Right lobe of liver (tissue), 6 donors: ENCODE results near the gene TAS2R13. TPM values are rescaled to one million over a fixed set of nuclear protein-coding genes. Genes with fewer than 3 reads are reported as not detected.

Experiments
- ATAC-seq, 4 donors: fragments of 200-7000 bp; cut with Tn5 transposase; one replicate each; pipeline ENCODE4 v1.9.1; 2020; ENCODE audit warnings: mild to moderate bottlenecking in 4 of 4, moderate library complexity in 4 of 4
- DNase-seq, 3 donors: peaks; one replicate each; pipeline ENCODE4 v3.0.0-alpha.2; 2020
- H3K27ac ChIP-seq, 3 donors: fragments of 200-600 bp; one replicate each; pipeline ENCODE4 v1.8.0; 2022
- H3K27me3 ChIP-seq, 2 donors: fragments of 200-600 bp; one replicate each; pipeline ENCODE4 v1.8.0; 2022
- H3K36me3 ChIP-seq, 4 donors: fragments of 200-600 bp; sonication (generic) in 1 of 4; one replicate each; pipeline versions ENCODE4 v1.5.1 to v1.8.0; 2017 to 2022; ENCODE audit warnings: control low read depth in 1 of 4
- H3K4me1 ChIP-seq, 4 donors: fragments of 200-600 bp; sonication (generic) in 1 of 4; one replicate each; pipeline versions ENCODE4 v1.5.1 to v1.8.0; 2017 to 2022; ENCODE audit warnings: control low read depth in 1 of 4
- H3K4me3 ChIP-seq, 3 donors: fragments of 200-600 bp; one replicate each; pipeline ENCODE4 v1.8.0; 2022
- H3K9me3 ChIP-seq, 4 donors: fragments of 200-600 bp; sonication (generic) in 1 of 4; one replicate each; pipeline versions ENCODE4 v1.5.1 to v1.8.0; 2017 to 2022; ENCODE audit warnings: control low read depth in 1 of 4
- POLR2A ChIP-seq: fragments of 450-650 bp; IDR thresholded peaks from one replicate; pipeline ENCODE4 v1.6.1; 2017; ENCODE audit warnings: antibody characterized with exemption, mild to moderate bottlenecking
- WGBS: methylation state at CpG from one replicate; pipeline ENCODE4 v1.1.6; 2018; ENCODE audit warnings: low coverage, low lambda C conversion rate; ENCODE audit not compliant: insufficient coverage; ENCODE audit errors: missing lambda C conversion rate; 5-methylcytosine and 5-hydroxymethylcytosine counted together
- intact Hi-C, 2 donors: fragments of 100-400 bp; cut with DNase I; formaldehyde crosslinking; loops; one replicate each; pipeline versions ENCODE4 v1.11.2 to v1.14.1; 2022
- total RNA-seq, 6 experiments: library from RNA; depleted of rRNA in 2 of 6; stranded (reverse); fragments of >200 nt in 2 of 6; fragmentation: NEBNext Ultra II Directional in 3 of 6; extraction: Animal tissue kit (Norgen Biotek cat#: 25700) in 3 of 6; gene quantifications; one replicate each; pipeline versions ENCODE4 v1.1.0 to v1.2.4, GENCODE V29; 2016 to 2023
- TF ChIP-seq, protein P1 (sequence below), 4 donors: fragments of 200-600 bp in 3 of 4; fragments of 450-650 bp in 1 of 4; IDR thresholded peaks; one replicate each; pipeline versions ENCODE4 v1.5.1 to v1.8.0; 2016 to 2022; ENCODE audit warnings: antibody characterized with exemption in 4 of 4, mild to moderate bottlenecking in 2 of 4
- donor health status: DM: no; HTN: yes; CAD: no.
- donor health status: DM: no; HTN: no; CAD: no.
- donor health status: DM: no; HTN: no; CAD: no.
- donor health status: DM: no; HTN: yes; CAD: no.
- donor health status: DM: no; HTN: yes; CAD: no.

TAS2R13 gene
- total RNA-seq, 6 experiments from 2014 or later: 0.51 to 2.4 (median 0.81) TPM

DNA sequence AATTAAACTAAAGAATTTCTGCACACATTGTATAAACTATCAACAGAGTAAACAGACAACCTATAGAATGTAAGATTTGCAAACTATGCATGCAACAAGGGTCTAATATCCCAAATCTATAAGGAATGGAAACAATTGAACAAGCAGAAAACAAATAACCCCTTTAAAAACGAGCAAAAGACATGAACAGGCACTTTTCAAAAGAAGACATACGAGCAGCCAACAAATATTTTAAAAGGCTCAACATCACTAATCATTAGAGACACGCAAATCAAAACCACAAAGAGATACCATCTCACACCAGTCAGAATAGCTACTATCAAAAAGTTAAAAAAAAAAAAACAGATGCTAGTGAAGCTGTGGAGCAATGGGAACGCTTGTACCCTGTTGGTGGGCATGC, 4.7 kb downstream of the TAS2R13 start:
- TF ChIP-seq, protein P1, sequence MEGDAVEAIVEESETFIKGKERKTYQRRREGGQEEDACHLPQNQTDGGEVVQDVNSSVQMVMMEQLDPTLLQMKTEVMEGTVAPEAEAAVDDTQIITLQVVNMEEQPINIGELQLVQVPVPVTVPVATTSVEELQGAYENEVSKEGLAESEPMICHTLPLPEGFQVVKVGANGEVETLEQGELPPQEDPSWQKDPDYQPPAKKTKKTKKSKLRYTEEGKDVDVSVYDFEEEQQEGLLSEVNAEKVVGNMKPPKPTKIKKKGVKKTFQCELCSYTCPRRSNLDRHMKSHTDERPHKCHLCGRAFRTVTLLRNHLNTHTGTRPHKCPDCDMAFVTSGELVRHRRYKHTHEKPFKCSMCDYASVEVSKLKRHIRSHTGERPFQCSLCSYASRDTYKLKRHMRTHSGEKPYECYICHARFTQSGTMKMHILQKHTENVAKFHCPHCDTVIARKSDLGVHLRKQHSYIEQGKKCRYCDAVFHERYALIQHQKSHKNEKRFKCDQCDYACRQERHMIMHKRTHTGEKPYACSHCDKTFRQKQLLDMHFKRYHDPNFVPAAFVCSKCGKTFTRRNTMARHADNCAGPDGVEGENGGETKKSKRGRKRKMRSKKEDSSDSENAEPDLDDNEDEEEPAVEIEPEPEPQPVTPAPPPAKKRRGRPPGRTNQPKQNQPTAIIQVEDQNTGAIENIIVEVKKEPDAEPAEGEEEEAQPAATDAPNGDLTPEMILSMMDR (IDR thresholded peaks at IDR 0.05): no peak
- TF ChIP-seq POLR2A: no peak
- no peak for ATAC-seq
- WGBS: 86% methylated on average over 4 of the region's 4 CpGs

DNA sequence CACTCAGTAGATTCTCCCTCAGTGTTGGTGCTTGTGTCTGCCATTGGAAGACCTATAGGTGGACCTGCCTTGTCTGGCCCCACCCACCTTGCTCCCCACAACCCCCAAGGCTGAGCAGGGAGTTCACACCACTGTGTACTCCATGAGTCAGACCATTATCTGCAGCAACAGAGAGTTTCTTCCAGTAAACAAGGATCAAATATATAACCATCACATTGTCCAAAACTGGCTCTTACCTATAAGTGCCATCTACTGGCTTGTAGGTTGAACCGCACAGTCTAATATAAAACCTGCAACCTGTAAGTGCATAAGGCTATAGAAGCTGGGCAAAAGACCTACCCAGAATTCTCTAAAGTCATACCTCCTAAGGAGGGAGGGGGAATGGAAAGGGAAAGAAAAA, 7.9 kb downstream of the TAS2R13 start:
- H3K27me3 ChIP-seq: no peaks in the 10 kb centered on the region
- H3K36me3 ChIP-seq: no peaks in the 10 kb centered on the region
- whole genome bisulfite sequencing: 100% methylated on average over 1 of the region's 1 CpG
- no peaks in the 10 kb centered on the region for H3K4me1 ChIP-seq
- peak; percentile 33 to 63 (median 43) for ATAC-seq
- no peak overlapping the region for H3K27ac ChIP-seq
- H3K4me3 ChIP-seq: no peak overlapping the region
- H3K9me3 ChIP-seq: peaks cover 0 to 2% (median 0%) of the 10 kb centered on the region in 4 donors
- intact Hi-C loops: no loop called here
- no peak for TF ChIP-seq POLR2A
- TF ChIP-seq, protein P1 (IDR thresholded peaks at IDR 0.05): peak; percentile 21 to 33 (median 25)
- DNase-seq: no peak

More for the DNA sequence above, 4.7 kb downstream of the TAS2R13 start:
- peaks cover 0 to 2% (median 0%) of the 10 kb centered on the region in 4 donors for H3K9me3 ChIP-seq
- H3K4me1 ChIP-seq: no peaks in the 10 kb centered on the region
- no peak overlapping the region for H3K27ac ChIP-seq
- DNase-seq: no peak
- intact Hi-C loops: no loop called here
- no peaks in the 10 kb centered on the region for H3K27me3 ChIP-seq
- H3K36me3 ChIP-seq: no peaks in the 10 kb centered on the region
- no peak overlapping the region for H3K4me3 ChIP-seq

DNA sequence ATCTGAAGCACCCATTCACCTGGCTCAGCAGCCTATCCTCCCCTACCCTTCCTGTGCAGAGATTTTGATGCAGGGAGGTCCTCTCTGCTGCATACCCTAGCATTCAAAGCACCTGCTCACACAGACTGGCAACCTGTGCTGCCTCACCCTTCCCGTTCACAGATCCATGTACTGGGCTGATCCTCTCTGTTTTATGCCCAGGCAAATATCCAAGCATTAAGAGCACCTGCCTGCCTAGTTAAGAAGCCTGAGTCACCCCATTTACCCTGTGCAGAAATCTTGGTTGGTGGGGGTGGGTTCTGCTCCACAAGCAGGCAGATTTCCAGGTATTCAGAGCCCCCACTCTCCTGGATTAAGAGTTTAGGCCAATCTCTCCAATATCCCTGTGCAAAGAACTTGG, 8.4 kb downstream of the TAS2R13 start:
- ATAC-seq (no peak), DNase-seq (no peak)
- Histone ChIP-seq H3K4me3 (no peak overlapping the region), H3K27ac (no peak overlapping the region), H3K36me3 (no peaks in the 10 kb centered on the region), H3K9me3 (peaks cover 0 to 2% (median 0%) of the 10 kb centered on the region in 4 donors), H3K4me1 (no peaks in the 10 kb centered on the region), H3K27me3 (no peaks in the 10 kb centered on the region)
- intact Hi-C loops: no loop called here
- no CpG with 5 or more reads among the region's 1 CpG for WGBS
- TF ChIP-seq, protein P1 (IDR thresholded peaks at IDR 0.05): no peak
- TF ChIP-seq POLR2A: no peak

DNA sequence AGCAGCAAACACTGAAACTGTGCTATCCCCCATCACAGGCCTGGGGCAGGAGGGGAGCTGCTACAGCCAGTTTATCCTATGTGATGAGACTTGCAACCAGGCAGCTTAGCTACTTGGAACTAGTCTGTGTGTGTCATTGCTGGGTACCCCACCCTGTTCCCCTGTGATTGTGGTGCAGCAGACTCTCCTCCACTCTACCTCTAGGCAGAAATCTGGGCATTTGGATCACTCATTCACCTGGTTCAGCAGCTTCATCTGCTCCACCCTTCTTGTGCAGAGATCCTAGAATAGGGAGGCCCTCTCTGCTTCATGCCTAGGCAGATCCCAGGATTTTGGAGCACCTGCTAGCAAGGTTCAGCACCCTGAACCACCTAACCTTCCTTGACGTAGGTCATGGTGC, 8.8 kb downstream of the TAS2R13 start:
- TF ChIP-seq, protein P1 (IDR thresholded peaks at IDR 0.05): no peak
- no peak for TF ChIP-seq POLR2A
- Histone ChIP-seq H3K9me3 (peaks cover 0 to 2% (median 0%) of the 10 kb centered on the region in 4 donors), H3K27ac (no peak overlapping the region), H3K4me1 (no peaks in the 10 kb centered on the region), H3K27me3 (no peaks in the 10 kb centered on the region), H3K36me3 (no peaks in the 10 kb centered on the region), H3K4me3 (no peak overlapping the region)
- ATAC-seq: no peak
- intact Hi-C loops: no loop called here
- no peak for DNase-seq
- whole genome bisulfite sequencing: no CpG with 5 or more reads among the region's 1 CpG

DNA sequence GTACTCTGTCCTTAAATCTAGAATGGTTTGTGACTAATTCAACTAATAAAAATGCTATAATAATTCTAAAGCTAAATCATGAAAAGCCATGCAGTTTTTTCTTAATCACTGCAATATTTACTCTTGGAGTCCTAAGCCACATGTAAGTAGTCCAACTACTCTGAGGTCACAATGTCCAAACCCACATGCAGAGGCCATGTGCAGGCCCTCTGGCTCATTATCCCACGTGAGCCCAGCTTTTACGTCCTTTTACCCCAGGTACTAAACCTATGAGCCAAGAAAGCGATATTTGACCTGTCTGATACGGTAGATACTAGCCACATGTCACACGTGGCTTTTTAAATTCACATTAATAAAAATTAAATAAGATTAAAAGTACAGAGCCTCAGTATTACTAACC, 12.5 kb downstream of the TAS2R13 start:
- 43% methylated on average over 5 of the region's 5 CpGs for WGBS
- ATAC-seq: peak in 3 of 4 donors; percentile 12 to 61 (median 15)
- Histone ChIP-seq H3K27ac (no peak overlapping the region), H3K27me3 (no peaks in the 10 kb centered on the region), H3K9me3 (no peaks in the 10 kb centered on the region), H3K4me3 (no peak overlapping the region), H3K36me3 (no peaks in the 10 kb centered on the region), H3K4me1 (peaks cover 0 to 9% (median 4%) of the 10 kb centered on the region in 4 donors)
- peak in 1 of 3 donors; percentile 48 for DNase-seq
- no peak for TF ChIP-seq POLR2A
- TF ChIP-seq, protein P1 (IDR thresholded peaks at IDR 0.05): no peak
- intact Hi-C loops: no loop called here
